Activated CD4-positive, alpha-beta memory T cell treated with anti-CD3 and anti-CD28 coated beads for 36 hours (primary cell): ENCODE data around the gene NRG3. TPM values are rescaled to one million over a fixed set of nuclear protein-coding genes. Genes with fewer than 3 reads are reported as not detected.

Source experiments
- CTCF ChIA-PET: fragments of 350-600 bp; sonication (Branson Sonifier 250); formaldehyde crosslinking; loops from one replicate; lab custom pipeline; 2021; ENCODE audit warnings: antibody characterized with exemption, inconsistent platforms; lab: Charles Lee
- POLR2A ChIA-PET: fragments of 350-600 bp; sonication (Branson Sonifier 250); formaldehyde crosslinking; loops from one replicate; lab custom pipeline; 2021; ENCODE audit warnings: antibody characterized with exemption; lab: Charles Lee
- DNase-seq: peaks from one replicate; pipeline ENCODE4 v3.0.0-alpha.2; 2020
- H3K27ac Mint-ChIP-seq: one replicate; pipeline ENCODE4 v1.8.0; 2021; ENCODE audit warnings: mixed read lengths
- H3K27me3 Mint-ChIP-seq: one replicate; pipeline ENCODE4 v1.8.0; 2021; ENCODE audit warnings: mixed read lengths
- H3K36me3 Mint-ChIP-seq: one replicate; pipeline ENCODE4 v1.8.0; 2021; ENCODE audit warnings: mixed read lengths
- H3K4me1 Mint-ChIP-seq: one replicate; pipeline ENCODE4 v1.8.0; 2021; ENCODE audit warnings: low read depth, mixed read lengths
- H3K4me3 Mint-ChIP-seq: one replicate; pipeline ENCODE4 v1.8.0; 2021; ENCODE audit warnings: mild to moderate bottlenecking, mixed read lengths
- H3K9me3 Mint-ChIP-seq: one replicate; pipeline ENCODE4 v1.8.0; 2021; ENCODE audit warnings: mixed read lengths
- intact Hi-C: fragments of 100-400 bp; cut with micrococcal nuclease; formaldehyde crosslinking; loops from one replicate; pipeline ENCODE4 v1.15.1; 2023
- total RNA-seq, 2 experiments: library from RNA; stranded (reverse); gene quantifications; one replicate each; pipeline ENCODE4 v1.2.3, GENCODE V29; 2021

The NRG3 gene
- total RNA-seq, 2 experiments from 2014 or later, result not detected

- no peak for DNase-seq
- Mint-ChIP-seq H3K9me3 (no peaks in the 10 kb centered on the region), H3K27me3 (no peaks in the 10 kb centered on the region), H3K27ac (no peak overlapping the region), H3K36me3 (no peaks in the 10 kb centered on the region), H3K4me3 (no peak overlapping the region), H3K4me1 (no peaks in the 10 kb centered on the region)
- intact Hi-C loops, result no loop called here
- ChIA-PET CTCF (no interaction called here), POLR2A (no interaction called here)
Observed at GRCh38 chr10:82394987-82395386, 520.0 kb downstream of the NRG3 start.

DNA sequence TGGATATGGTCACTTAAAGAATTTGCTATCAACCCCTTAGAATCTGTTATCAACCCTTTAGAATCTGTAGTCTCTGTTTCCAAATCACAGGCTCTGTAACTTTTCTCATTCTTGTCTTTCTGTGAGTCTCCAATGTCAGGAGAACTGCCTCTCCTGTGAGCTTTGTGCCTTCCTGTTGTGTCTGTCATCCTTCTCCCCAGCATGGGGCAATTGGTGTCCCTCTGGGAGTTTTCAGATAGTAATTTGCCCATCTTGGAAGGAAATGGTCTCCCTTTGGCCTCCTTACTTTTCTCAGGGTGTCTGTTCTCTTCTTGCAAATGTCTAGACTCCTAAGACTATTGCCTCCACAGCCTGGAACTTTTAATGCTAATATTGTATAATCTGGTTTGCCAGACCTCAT, 521.9 kb downstream of the NRG3 start:
- no peaks in the 10 kb centered on the region for H3K36me3 Mint-ChIP-seq
- no peaks in the 10 kb centered on the region for H3K27me3 Mint-ChIP-seq
- intact Hi-C loops, result no loop called here
- no peaks in the 10 kb centered on the region for H3K9me3 Mint-ChIP-seq
- DNase-seq, result no peak
- no peak overlapping the region for H3K27ac Mint-ChIP-seq
- H3K4me1 Mint-ChIP-seq, result no peaks in the 10 kb centered on the region
- no peak overlapping the region for H3K4me3 Mint-ChIP-seq
- ChIA-PET CTCF (no interaction called here), POLR2A (no interaction called here)

GRCh38 chr10:82397854-82398253, 522.9 kb downstream of the NRG3 start:
- Mint-ChIP-seq H3K4me1 (no peaks in the 10 kb centered on the region), H3K27me3 (no peaks in the 10 kb centered on the region), H3K9me3 (no peaks in the 10 kb centered on the region), H3K27ac (no peak overlapping the region), H3K36me3 (no peaks in the 10 kb centered on the region), H3K4me3 (no peak overlapping the region)
- DNase-seq, result no peak
- CTCF ChIA-PET, result no interaction called here
- intact Hi-C loops, result no loop called here
- POLR2A ChIA-PET, result no interaction called here

DNA sequence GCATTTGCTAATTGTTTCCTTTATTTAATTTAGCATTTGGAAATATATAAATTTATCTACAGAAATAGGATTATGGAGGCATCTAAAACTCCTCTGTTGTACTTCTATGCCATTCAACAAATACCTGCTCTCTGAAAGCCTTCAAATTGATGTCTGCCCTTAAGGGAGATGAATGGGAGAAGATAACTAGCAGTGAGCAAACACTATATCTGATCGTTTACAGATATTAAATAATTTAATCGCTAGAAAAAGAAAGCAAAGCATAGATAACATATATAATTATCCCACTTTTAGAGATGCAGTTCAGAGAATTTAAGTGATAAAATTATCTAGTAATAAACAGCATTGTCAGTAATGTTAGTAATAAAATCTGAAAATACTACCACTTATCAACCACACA, 524.9 kb downstream of the NRG3 start:
- POLR2A ChIA-PET, result no interaction called here
- no peak for DNase-seq
- no peaks in the 10 kb centered on the region for H3K27me3 Mint-ChIP-seq
- no peak overlapping the region for H3K4me3 Mint-ChIP-seq
- peaks cover under 1% of the 10 kb centered on the region for H3K9me3 Mint-ChIP-seq
- intact Hi-C loops, result no loop called here
- H3K27ac Mint-ChIP-seq, result no peak overlapping the region
- no peaks in the 10 kb centered on the region for H3K36me3 Mint-ChIP-seq
- CTCF ChIA-PET, result no interaction called here
- no peaks in the 10 kb centered on the region for H3K4me1 Mint-ChIP-seq

GRCh38 chr10:82400841-82401240, 525.8 kb downstream of the NRG3 start:
- Mint-ChIP-seq H3K4me3 (no peak overlapping the region), H3K36me3 (no peaks in the 10 kb centered on the region), H3K4me1 (no peaks in the 10 kb centered on the region), H3K9me3 (peaks cover 4% of the 10 kb centered on the region), H3K27ac (no peak overlapping the region), H3K27me3 (no peaks in the 10 kb centered on the region)
- intact Hi-C loops, result no loop called here
- no peak for DNase-seq
- CTCF ChIA-PET, result no interaction called here
- POLR2A ChIA-PET, result no interaction called here

- Mint-ChIP-seq H3K9me3 (peaks cover 4% of the 10 kb centered on the region), H3K27me3 (no peaks in the 10 kb centered on the region), H3K27ac (no peak overlapping the region), H3K4me1 (no peaks in the 10 kb centered on the region), H3K36me3 (no peaks in the 10 kb centered on the region), H3K4me3 (no peak overlapping the region)
- ChIA-PET CTCF (no interaction called here), POLR2A (no interaction called here)
- intact Hi-C loops, result no loop called here
- DNase-seq, result no peak
Observed at GRCh38 chr10:82402906-82403401, 528.0 kb downstream of the NRG3 start.

- Mint-ChIP-seq H3K36me3 (no peaks in the 10 kb centered on the region), H3K27ac (no peak overlapping the region), H3K9me3 (peaks cover 6% of the 10 kb centered on the region), H3K4me1 (no peaks in the 10 kb centered on the region), H3K4me3 (no peak overlapping the region), H3K27me3 (no peaks in the 10 kb centered on the region)
- POLR2A ChIA-PET, result no interaction called here
- intact Hi-C loops, result no loop called here
- DNase-seq, result no peak
- CTCF ChIA-PET, result no interaction called here
Observed at GRCh38 chr10:82409671-82410070, 534.7 kb downstream of the NRG3 start.

DNA sequence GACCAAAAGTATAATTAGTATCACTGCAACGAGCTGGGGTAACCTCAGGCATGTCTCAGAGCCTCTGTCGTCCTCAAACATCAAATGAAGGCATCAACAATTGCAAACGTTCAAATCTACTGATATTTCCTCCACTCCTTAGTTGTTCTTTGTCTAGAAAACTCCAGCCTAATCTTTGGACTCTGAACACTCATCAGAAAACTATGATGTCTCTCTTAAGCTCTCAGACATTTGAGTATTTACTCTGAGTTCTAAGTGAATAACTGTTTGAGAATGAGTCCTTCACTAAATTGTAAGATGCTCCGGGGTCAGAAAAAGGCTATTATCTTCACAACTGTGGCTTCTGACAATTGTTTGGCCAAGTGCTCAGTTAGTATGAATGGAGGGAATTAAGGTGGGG, 536.4 kb downstream of the NRG3 start:
- no peak overlapping the region for H3K4me3 Mint-ChIP-seq
- no peak for DNase-seq
- CTCF ChIA-PET, result no interaction called here
- H3K27ac Mint-ChIP-seq, result no peak overlapping the region
- H3K36me3 Mint-ChIP-seq, result no peaks in the 10 kb centered on the region
- no peaks in the 10 kb centered on the region for H3K27me3 Mint-ChIP-seq
- POLR2A ChIA-PET, result no interaction called here
- H3K4me1 Mint-ChIP-seq, result no peaks in the 10 kb centered on the region
- H3K9me3 Mint-ChIP-seq, result peaks cover 2% of the 10 kb centered on the region
- intact Hi-C loops, result no loop called here

DNA sequence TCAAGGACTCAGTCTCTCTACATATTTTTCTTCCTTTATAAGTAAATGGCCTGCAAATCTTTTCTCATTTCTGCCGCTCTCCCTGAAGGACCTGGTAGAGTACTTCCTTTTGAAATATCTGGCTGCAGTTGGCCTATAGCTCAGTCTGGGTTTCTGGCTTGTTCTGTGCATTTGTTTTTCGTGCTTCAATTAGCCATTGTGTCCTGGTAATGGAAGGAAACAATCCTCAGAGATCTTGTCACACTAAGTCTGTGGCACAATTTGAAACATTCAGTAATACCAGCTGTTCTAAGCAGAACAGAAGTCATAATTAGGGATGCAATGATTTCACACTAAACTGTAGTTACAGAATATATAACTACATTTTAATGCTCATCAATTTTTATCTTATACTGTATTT, 545.0 kb downstream of the NRG3 start:
- Mint-ChIP-seq H3K4me1 (no peaks in the 10 kb centered on the region), H3K9me3 (peaks cover 2% of the 10 kb centered on the region), H3K36me3 (no peaks in the 10 kb centered on the region), H3K27ac (no peak overlapping the region), H3K27me3 (no peaks in the 10 kb centered on the region), H3K4me3 (no peak overlapping the region)
- no peak for DNase-seq
- ChIA-PET CTCF (no interaction called here), POLR2A (no interaction called here)
- intact Hi-C loops, result no loop called here

DNA sequence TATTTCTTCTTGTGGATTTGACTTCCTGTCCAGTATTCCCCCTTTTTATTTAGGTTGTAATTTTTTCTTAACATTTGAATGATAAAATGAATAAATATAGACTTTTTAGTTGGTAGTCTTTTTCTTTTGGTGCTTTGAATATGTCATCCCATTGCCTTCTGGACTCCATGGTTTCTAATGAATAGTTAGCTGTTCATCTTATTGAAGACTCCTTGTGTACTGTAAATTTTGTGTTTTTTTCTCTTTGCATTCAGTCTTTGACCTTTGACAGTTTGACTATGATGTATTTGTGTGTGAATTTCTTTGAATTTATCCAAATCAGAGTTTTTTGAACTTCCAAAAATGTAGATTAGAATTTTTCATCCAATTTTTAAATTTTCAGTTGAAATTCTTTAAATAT, 554.3 kb downstream of the NRG3 start:
- H3K9me3 Mint-ChIP-seq, result peaks cover 24% of the 10 kb centered on the region
- H3K4me3 Mint-ChIP-seq, result no peak overlapping the region
- H3K27ac Mint-ChIP-seq, result no peak overlapping the region
- intact Hi-C loops, result no loop called here
- no peak for DNase-seq
- H3K36me3 Mint-ChIP-seq, result no peaks in the 10 kb centered on the region
- POLR2A ChIA-PET, result no interaction called here
- H3K4me1 Mint-ChIP-seq, result no peaks in the 10 kb centered on the region
- CTCF ChIA-PET, result no interaction called here
- H3K27me3 Mint-ChIP-seq, result no peaks in the 10 kb centered on the region

DNA sequence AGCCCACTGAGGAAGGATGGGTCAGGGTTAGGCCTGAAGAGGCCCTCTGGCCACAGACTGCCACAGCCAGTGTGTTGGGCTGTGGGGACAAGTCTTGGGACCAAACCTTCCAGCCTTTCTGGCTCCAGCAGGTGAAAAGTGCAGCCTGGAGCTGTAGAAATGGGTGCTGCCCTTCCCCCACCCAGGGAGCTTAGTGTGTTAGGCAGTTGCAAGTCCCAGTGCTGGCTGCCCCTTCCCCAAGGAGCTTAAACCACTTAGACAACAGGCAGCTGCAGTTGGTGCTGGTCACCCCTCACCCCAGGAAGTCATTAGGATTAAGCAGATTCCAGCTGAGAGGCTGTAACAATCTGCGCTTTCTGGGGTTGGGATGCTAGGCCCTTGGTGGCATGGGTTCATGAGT, 563.3 kb downstream of the NRG3 start:
- POLR2A ChIA-PET, result no interaction called here
- no peaks in the 10 kb centered on the region for H3K27me3 Mint-ChIP-seq

GRCh38 chr10:82440775-82441174, 565.8 kb downstream of the NRG3 start:
- no peak for DNase-seq
- H3K27ac Mint-ChIP-seq, result no peak overlapping the region
- ChIA-PET POLR2A (no interaction called here), CTCF (no interaction called here)
- intact Hi-C loops, result no loop called here
- H3K4me1 Mint-ChIP-seq, result no peaks in the 10 kb centered on the region
- no peaks in the 10 kb centered on the region for H3K36me3 Mint-ChIP-seq
- H3K9me3 Mint-ChIP-seq, result peaks cover 9% of the 10 kb centered on the region
- H3K27me3 Mint-ChIP-seq, result no peaks in the 10 kb centered on the region
- no peak overlapping the region for H3K4me3 Mint-ChIP-seq

More for the DNA sequence above, 563.3 kb downstream of the NRG3 start:
- H3K4me3 Mint-ChIP-seq, result no peak overlapping the region
- peaks cover 12% of the 10 kb centered on the region for H3K9me3 Mint-ChIP-seq
- no peak overlapping the region for H3K27ac Mint-ChIP-seq
- intact Hi-C loops, result no loop called here
- no peak for DNase-seq
- CTCF ChIA-PET, result no interaction called here
- H3K4me1 Mint-ChIP-seq, result no peaks in the 10 kb centered on the region
- H3K36me3 Mint-ChIP-seq, result no peaks in the 10 kb centered on the region

DNA sequence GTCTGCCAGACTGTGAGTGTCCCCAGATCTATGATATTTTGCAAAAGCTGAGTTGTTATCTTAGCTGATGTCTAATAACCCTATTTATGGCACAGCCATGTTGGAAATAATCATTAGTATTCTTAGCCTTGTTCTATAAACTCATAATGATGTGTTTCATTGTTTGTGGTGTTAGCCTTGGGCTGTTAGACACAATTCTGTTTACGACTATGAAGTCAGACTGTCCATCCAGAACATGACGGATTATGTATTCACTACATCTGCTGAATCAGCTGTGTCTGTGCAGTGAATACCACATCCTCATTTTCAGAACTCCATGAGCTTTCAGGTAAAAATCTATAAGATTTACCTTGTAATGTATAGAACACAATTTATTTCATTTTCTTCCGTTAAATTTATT, 577.1 kb downstream of the NRG3 start:
- Mint-ChIP-seq H3K9me3 (peaks cover 6% of the 10 kb centered on the region), H3K36me3 (no peaks in the 10 kb centered on the region), H3K4me1 (no peaks in the 10 kb centered on the region), H3K27ac (no peak overlapping the region), H3K27me3 (no peaks in the 10 kb centered on the region), H3K4me3 (no peak overlapping the region)
- intact Hi-C loops, result no loop called here
- ChIA-PET POLR2A (no interaction called here), CTCF (no interaction called here)
- DNase-seq, result no peak
